SU-DHL-6 (cell line): Measurements from ENCODE around the gene POU5F2.

Experiments
- EZH2phosphoT487 ChIP-seq: fragments of 200-600 bp; sonication (generic), shearing (Covaris generic); conservative IDR thresholded peaks from 2 replicates; pipeline ENCODE4 v1.6.1; 2018; ENCODE audit warnings: mild to moderate bottlenecking, antibody characterized with exemption, low read length, moderate library complexity, mixed read lengths
- TF ChIP-seq, protein P1 (sequence below): fragments of 200-600 bp; sonication (generic); IDR thresholded peaks from one replicate; pipeline ENCODE4 v1.5.1; 2017; ENCODE audit warnings: antibody characterized with exemption, mild to moderate bottlenecking, low read length, moderate library complexity; ENCODE audit not compliant: insufficient read depth, poor library complexity, severe bottlenecking

DNA sequence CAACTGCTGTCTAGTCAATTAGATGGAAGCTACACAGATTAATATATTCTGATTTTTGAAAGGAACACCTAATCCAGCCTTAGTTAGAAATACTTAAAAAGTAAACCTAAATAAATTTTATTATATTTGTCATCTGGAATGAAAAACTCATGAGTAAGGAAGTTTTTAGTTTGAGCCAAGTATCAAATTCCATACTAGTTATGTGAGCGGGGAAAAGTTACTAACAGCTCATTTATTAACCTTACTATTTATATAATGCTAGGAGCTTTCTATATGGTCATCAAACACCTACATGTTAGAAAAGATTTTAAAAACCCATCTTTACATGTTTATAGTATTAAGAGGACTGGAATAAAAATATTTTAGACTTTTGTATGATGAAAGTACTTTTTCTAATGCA lies 41.6 kb upstream of the POU5F2 start:
- TF ChIP-seq, protein P1, sequence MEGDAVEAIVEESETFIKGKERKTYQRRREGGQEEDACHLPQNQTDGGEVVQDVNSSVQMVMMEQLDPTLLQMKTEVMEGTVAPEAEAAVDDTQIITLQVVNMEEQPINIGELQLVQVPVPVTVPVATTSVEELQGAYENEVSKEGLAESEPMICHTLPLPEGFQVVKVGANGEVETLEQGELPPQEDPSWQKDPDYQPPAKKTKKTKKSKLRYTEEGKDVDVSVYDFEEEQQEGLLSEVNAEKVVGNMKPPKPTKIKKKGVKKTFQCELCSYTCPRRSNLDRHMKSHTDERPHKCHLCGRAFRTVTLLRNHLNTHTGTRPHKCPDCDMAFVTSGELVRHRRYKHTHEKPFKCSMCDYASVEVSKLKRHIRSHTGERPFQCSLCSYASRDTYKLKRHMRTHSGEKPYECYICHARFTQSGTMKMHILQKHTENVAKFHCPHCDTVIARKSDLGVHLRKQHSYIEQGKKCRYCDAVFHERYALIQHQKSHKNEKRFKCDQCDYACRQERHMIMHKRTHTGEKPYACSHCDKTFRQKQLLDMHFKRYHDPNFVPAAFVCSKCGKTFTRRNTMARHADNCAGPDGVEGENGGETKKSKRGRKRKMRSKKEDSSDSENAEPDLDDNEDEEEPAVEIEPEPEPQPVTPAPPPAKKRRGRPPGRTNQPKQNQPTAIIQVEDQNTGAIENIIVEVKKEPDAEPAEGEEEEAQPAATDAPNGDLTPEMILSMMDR = no peak
- no peak for TF ChIP-seq EZH2phosphoT487
